Measurements from ENCODE around the gene HSPB6. TPM values are rescaled to one million over a fixed set of nuclear protein-coding genes. Genes with fewer than 3 reads are reported as not detected.
A peak's percentile ranks its signal among the peaks of the same experiment; 100 is the strongest.

Gene HSPB6
- total RNA-seq, 1 experiment from 2014 or later: 0.71 TPM

GRCh38 chr19:35760711-35761349, 4.0 kb upstream of the HSPB6 start:
- no peaks in the 10 kb centered on the region for H3K9me3 Mint-ChIP-seq (ENCODE audit: low read depth, unreplicated experiment)
- TF ChIP-seq CTCF (IDR thresholded peaks at IDR 0.05; ENCODE audit: unreplicated experiment): no peak
- CTCF ChIA-PET: no interaction called here
- no TSS peak for BruUV-seq (replicated peaks)
- H3K27ac Mint-ChIP-seq (ENCODE audit: unreplicated experiment): no peak overlapping the region
- intact Hi-C loops (cut with micrococcal nuclease; ENCODE audit: unreplicated experiment): no loop called here
- no peaks in the 10 kb centered on the region for H3K27me3 Mint-ChIP-seq (ENCODE audit: unreplicated experiment)
- no peak for DNase-seq
- H3K4me3 Mint-ChIP-seq (ENCODE audit: low read depth, unreplicated experiment): no peak overlapping the region
- H3K36me3 Mint-ChIP-seq (ENCODE audit: insufficient read depth, unreplicated experiment): peaks cover 82% of the 10 kb centered on the region
- peaks cover 11% of the 10 kb centered on the region for H3K4me1 Mint-ChIP-seq (ENCODE audit: low read depth, unreplicated experiment)

- Mint-ChIP-seq H3K27ac (ENCODE audit: unreplicated experiment) (no peak overlapping the region), H3K36me3 (ENCODE audit: insufficient read depth, unreplicated experiment) (peaks cover 84% of the 10 kb centered on the region), H3K4me3 (ENCODE audit: low read depth, unreplicated experiment) (peak overlapping the region; percentile 99), H3K27me3 (ENCODE audit: unreplicated experiment) (no peaks in the 10 kb centered on the region), H3K4me1 (ENCODE audit: low read depth, unreplicated experiment) (peaks cover 11% of the 10 kb centered on the region), H3K9me3 (ENCODE audit: low read depth, unreplicated experiment) (no peaks in the 10 kb centered on the region)
- no peak for TF ChIP-seq CTCF (IDR thresholded peaks at IDR 0.05; ENCODE audit: unreplicated experiment)
- intact Hi-C loops (cut with micrococcal nuclease; ENCODE audit: unreplicated experiment): no loop called here
- no peak for DNase-seq
- CTCF ChIA-PET: no interaction called here
- no TSS peak for BruUV-seq (replicated peaks)
Measured at GRCh38 chr19:35759697-35760096, 2.9 kb upstream of the HSPB6 start.

- Mint-ChIP-seq H3K27ac (ENCODE audit: unreplicated experiment) (peak within 1 kb of the TSS; percentile 100), H3K4me3 (ENCODE audit: low read depth, unreplicated experiment) (peak within 1 kb of the TSS; percentile 99), H3K4me1 (ENCODE audit: low read depth, unreplicated experiment) (peaks cover 11% of the 10 kb centered on the region), H3K36me3 (ENCODE audit: insufficient read depth, unreplicated experiment) (peaks cover 79% of the 10 kb centered on the region), H3K9me3 (ENCODE audit: low read depth, unreplicated experiment) (no peaks in the 10 kb centered on the region), H3K27me3 (ENCODE audit: unreplicated experiment) (no peaks in the 10 kb centered on the region)
- CTCF ChIA-PET: no interaction called here
- BruUV-seq (replicated peaks): TSS peak; percentile 67
- TF ChIP-seq CTCF (IDR thresholded peaks at IDR 0.05; ENCODE audit: unreplicated experiment): no peak
- intact Hi-C loops (cut with micrococcal nuclease; ENCODE audit: unreplicated experiment): no loop called here
- DNase-seq: peak; percentile 99
Measured at GRCh38 chr19:35757749-35758608, 1.1 kb upstream of the HSPB6 start, which contains the start of gene PROSER3. PROSER3 (plus strand) TSS chr19:35758176; CDS start chr19:35758216, 40 bp downstream.

- Mint-ChIP-seq H3K36me3 (ENCODE audit: insufficient read depth, unreplicated experiment) (peaks cover 72% of the 10 kb centered on the region), H3K4me1 (ENCODE audit: low read depth, unreplicated experiment) (peaks cover 11% of the 10 kb centered on the region), H3K4me3 (ENCODE audit: low read depth, unreplicated experiment) (peak overlapping the region; percentile 99), H3K9me3 (ENCODE audit: low read depth, unreplicated experiment) (no peaks in the 10 kb centered on the region), H3K27me3 (ENCODE audit: unreplicated experiment) (no peaks in the 10 kb centered on the region), H3K27ac (ENCODE audit: unreplicated experiment) (peak overlapping the region; percentile 100)
- no peak for TF ChIP-seq CTCF (IDR thresholded peaks at IDR 0.05; ENCODE audit: unreplicated experiment)
- CTCF ChIA-PET: no interaction called here
- intact Hi-C loops (cut with micrococcal nuclease; ENCODE audit: unreplicated experiment): no loop called here
- peak; percentile 43 for DNase-seq
- no TSS peak for BruUV-seq (replicated peaks)
Measured at GRCh38 chr19:35757231-35757748, 461 bp upstream of the HSPB6 start.
